Mammary epithelial cell (primary cell): Measurements from ENCODE around the gene NRBF2.

Experiments
- EZH2 ChIP-seq: IDR thresholded peaks from 2 replicates; pipeline ENCODE4 v1.6.1; 2012; ENCODE audit warnings: low read length, inconsistent platforms, borderline replicate concordance
- TF ChIP-seq, protein P1 (sequence below), 2 donors: IDR thresholded peaks in 1 of 2; conservative IDR thresholded peaks in 1 of 2; 2 replicates each; pipeline ENCODE4 v1.5.1; 2011 to 2012; ENCODE audit warnings: inconsistent platforms in 2 of 2, low read length in 2 of 2, mild to moderate bottlenecking in 2 of 2, control low read depth in 1 of 2, low read depth in 1 of 2; ENCODE audit not compliant: insufficient read depth in 1 of 2; ENCODE audit errors: extremely low read depth in 1 of 2

DNA sequence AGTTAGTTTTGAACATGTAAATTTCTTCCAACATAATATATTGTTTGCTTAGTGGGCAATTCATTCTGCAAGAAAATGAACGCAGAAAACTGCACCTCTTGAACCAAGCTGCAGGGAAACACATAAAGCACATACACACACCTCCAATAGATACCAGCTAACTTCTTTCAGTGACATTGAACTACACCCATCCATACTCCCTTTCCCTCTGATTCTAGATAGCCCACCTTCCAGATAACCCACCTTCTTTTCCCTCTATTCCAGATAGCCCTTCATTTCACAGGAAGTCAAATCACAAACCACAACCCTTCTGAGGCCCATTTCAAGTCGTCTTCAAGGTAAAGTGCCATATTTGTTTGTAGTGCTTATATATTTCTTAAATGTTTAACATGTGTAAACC is 28.5 kb downstream of the NRBF2 start:
- TF ChIP-seq, protein P1, sequence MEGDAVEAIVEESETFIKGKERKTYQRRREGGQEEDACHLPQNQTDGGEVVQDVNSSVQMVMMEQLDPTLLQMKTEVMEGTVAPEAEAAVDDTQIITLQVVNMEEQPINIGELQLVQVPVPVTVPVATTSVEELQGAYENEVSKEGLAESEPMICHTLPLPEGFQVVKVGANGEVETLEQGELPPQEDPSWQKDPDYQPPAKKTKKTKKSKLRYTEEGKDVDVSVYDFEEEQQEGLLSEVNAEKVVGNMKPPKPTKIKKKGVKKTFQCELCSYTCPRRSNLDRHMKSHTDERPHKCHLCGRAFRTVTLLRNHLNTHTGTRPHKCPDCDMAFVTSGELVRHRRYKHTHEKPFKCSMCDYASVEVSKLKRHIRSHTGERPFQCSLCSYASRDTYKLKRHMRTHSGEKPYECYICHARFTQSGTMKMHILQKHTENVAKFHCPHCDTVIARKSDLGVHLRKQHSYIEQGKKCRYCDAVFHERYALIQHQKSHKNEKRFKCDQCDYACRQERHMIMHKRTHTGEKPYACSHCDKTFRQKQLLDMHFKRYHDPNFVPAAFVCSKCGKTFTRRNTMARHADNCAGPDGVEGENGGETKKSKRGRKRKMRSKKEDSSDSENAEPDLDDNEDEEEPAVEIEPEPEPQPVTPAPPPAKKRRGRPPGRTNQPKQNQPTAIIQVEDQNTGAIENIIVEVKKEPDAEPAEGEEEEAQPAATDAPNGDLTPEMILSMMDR (conservative IDR thresholded peaks at IDR 0.05 in 1 of 2, IDR thresholded peaks at IDR 0.05 in 1 of 2; ENCODE audit: extremely low read depth in 1 of 2, insufficient read depth in 1 of 2, low read depth in 1 of 2, low read length in 2 of 2), result no peak
- no peak for TF ChIP-seq EZH2
